Caco-2 (cell line): ENCODE data around the gene REEP6. TPM values are rescaled to one million over a fixed set of nuclear protein-coding genes. Genes with fewer than 3 reads are reported as not detected.

Experiments used
- BruUV-seq: library from RNA; stranded (reverse); fragments of 400-500 nt; replicated peaks from 2 replicates; lab custom pipeline; 2021; lab: Mats Ljungman, UMichigan
- CTCF ChIA-PET: fragments of 300-600 bp; sonication (Branson Sonifier 250); formaldehyde crosslinking; loops from one replicate; lab custom pipeline; 2022; ENCODE audit warnings: antibody characterized with exemption; lab: Charles Lee
- POLR2A ChIA-PET: fragments of 300-600 bp; sonication (Branson Sonifier 250); formaldehyde crosslinking; loops from one replicate; lab custom pipeline; 2022; ENCODE audit warnings: antibody characterized with exemption; lab: Charles Lee
- DNase-seq, 2 experiments: peaks; one replicate each; pipeline versions ENCODE4 v3.0.0 to v3.0.0-alpha.2; 2020 to 2022
- H3K27me3 ChIP-seq: replicated peaks from 2 replicates; pipeline ENCODE4 v1.6.0; 2011; ENCODE audit warnings: low read length; ENCODE audit not compliant: control insufficient read depth, insufficient read depth
- H3K36me3 ChIP-seq: 2 replicates; pipeline ENCODE4 v1.5.1; 2011; ENCODE audit warnings: low read length; ENCODE audit not compliant: control insufficient read depth, insufficient read depth
- H3K4me1 ChIP-seq: fragments of 250-450 bp; sonication (Bioruptor Pico); 2 replicates; pipeline ENCODE4 v1.5.1; 2020; ENCODE audit warnings: mild to moderate bottlenecking
- H3K4me3 ChIP-seq: 2 replicates; pipeline ENCODE4 v1.5.1; 2011; ENCODE audit warnings: low read depth, mild to moderate bottlenecking, control low read depth, low read length
- H3K9me3 ChIP-seq: fragments of 250-450 bp; sonication (Bioruptor Pico); 2 replicates; pipeline ENCODE4 v1.5.1; 2020; ENCODE audit warnings: mild to moderate bottlenecking, moderate library complexity
- H3K27ac Mint-ChIP-seq: one replicate; pipeline ENCODE4 v1.8.0; 2022; ENCODE audit warnings: mixed read lengths; ENCODE audit not compliant: unreplicated experiment
- H3K27me3 Mint-ChIP-seq: one replicate; pipeline ENCODE4 v1.8.0; 2022; ENCODE audit warnings: mixed read lengths; ENCODE audit not compliant: insufficient read depth, unreplicated experiment
- H3K36me3 Mint-ChIP-seq: one replicate; pipeline ENCODE4 v1.8.0; 2022; ENCODE audit warnings: mild to moderate bottlenecking, mixed read lengths; ENCODE audit not compliant: insufficient read depth, unreplicated experiment
- H3K4me1 Mint-ChIP-seq: one replicate; pipeline ENCODE4 v1.8.0; 2022; ENCODE audit warnings: low read depth, mixed read lengths; ENCODE audit not compliant: unreplicated experiment
- H3K4me3 Mint-ChIP-seq: one replicate; pipeline ENCODE4 v1.8.0; 2022; ENCODE audit warnings: mild to moderate bottlenecking, moderate library complexity, mixed read lengths; ENCODE audit not compliant: unreplicated experiment
- H3K9me3 Mint-ChIP-seq: one replicate; pipeline ENCODE4 v1.8.0; 2022; ENCODE audit warnings: mixed read lengths; ENCODE audit not compliant: unreplicated experiment
- intact Hi-C: fragments of 100-400 bp; cut with micrococcal nuclease; formaldehyde crosslinking; loops from one replicate; pipeline ENCODE4 v1.10.0; 2022; ENCODE audit not compliant: unreplicated experiment
- total RNA-seq: library from RNA; stranded (reverse); gene quantifications from 2 replicates; pipeline ENCODE4 v1.2.3, GENCODE V29; 2022
- TF ChIP-seq, protein P1 (sequence below), 2 experiments: fragments of 200-600 bp in 1 of 2; IDR thresholded peaks; 1 replicate in 1 of 2; 2 replicates in 1 of 2; pipeline versions ENCODE4 v1.5.1 to v1.8.0; 2011 to 2022; ENCODE audit warnings: antibody characterized with exemption in 1 of 2, control low read depth in 1 of 2, inconsistent platforms in 1 of 2, low read depth in 1 of 2, low read length in 1 of 2, mild to moderate bottlenecking in 1 of 2, moderate library complexity in 1 of 2; ENCODE audit not compliant: insufficient read depth in 1 of 2, severe bottlenecking in 1 of 2, unreplicated experiment in 1 of 2

REEP6 gene
- total RNA-seq, 1 experiment from 2014 or later: 50.2 TPM

DNA sequence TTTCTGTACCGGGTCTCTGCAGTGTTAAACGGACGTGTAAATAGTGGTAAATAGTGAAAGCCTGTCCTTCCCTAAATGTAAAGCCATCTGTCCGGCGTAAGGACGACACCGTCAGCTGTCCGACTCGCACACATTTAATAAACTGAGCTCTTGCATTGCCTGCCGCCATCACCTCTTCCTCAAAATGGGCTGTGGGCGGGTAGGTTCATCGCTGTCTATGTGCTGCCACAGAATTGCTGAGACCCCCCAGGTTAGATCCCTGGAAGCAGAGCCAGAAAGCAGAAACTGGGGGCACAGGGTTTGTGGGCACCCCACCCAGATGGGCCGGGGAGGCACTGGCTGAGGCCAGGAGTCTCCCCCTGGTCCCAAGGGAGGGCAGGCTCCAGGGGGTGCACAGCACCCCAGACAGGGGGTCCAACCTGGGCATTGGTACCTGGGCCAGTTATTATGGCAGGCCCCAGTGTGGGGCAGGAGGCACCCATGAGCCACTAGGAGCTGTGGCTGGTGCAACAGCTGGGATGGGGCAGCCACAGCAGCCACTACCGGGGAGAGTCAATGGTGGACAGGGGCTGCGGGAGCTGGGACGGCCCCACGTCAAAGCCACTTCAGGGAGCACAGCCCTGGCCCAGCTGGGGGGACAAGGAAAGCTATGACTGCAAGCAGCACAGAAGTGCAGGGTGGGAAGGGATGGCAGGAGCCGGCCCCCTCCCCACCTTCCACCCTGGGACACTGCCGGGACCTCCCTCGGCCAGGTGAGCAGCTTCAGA is 17.7 kb upstream of the REEP6 start:
- Mint-ChIP-seq H3K27ac (no peak overlapping the region), H3K36me3 (peaks cover 52% of the 10 kb centered on the region), H3K4me1 (peaks cover 4% of the 10 kb centered on the region), H3K9me3 (no peaks in the 10 kb centered on the region), H3K27me3 (no peaks in the 10 kb centered on the region), H3K4me3 (no peak overlapping the region)
- ChIA-PET CTCF (no interaction called here), POLR2A (no interaction called here)
- Histone ChIP-seq H3K9me3 (no peaks in the 10 kb centered on the region), H3K4me3 (no peak overlapping the region), H3K36me3 (no peaks in the 10 kb centered on the region; the same call in 1 of the 2 replicates), H3K4me1 (peaks cover 15% of the 10 kb centered on the region), H3K27me3 (no peaks in the 10 kb centered on the region)
- intact Hi-C loops: loop anchor here (5.0 kb wide), 1 partner anchor 66 kb away; the partner anchor contains the start of gene DAZAP1
- TF ChIP-seq, protein P1, sequence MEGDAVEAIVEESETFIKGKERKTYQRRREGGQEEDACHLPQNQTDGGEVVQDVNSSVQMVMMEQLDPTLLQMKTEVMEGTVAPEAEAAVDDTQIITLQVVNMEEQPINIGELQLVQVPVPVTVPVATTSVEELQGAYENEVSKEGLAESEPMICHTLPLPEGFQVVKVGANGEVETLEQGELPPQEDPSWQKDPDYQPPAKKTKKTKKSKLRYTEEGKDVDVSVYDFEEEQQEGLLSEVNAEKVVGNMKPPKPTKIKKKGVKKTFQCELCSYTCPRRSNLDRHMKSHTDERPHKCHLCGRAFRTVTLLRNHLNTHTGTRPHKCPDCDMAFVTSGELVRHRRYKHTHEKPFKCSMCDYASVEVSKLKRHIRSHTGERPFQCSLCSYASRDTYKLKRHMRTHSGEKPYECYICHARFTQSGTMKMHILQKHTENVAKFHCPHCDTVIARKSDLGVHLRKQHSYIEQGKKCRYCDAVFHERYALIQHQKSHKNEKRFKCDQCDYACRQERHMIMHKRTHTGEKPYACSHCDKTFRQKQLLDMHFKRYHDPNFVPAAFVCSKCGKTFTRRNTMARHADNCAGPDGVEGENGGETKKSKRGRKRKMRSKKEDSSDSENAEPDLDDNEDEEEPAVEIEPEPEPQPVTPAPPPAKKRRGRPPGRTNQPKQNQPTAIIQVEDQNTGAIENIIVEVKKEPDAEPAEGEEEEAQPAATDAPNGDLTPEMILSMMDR (IDR thresholded peaks at IDR 0.05; ENCODE audit: insufficient read depth in 1 of 2, low read depth in 1 of 2, low read length in 1 of 2, severe bottlenecking in 1 of 2, unreplicated experiment in 1 of 2): no peak
- no peak for DNase-seq
- BruUV-seq: no TSS peak

DNA sequence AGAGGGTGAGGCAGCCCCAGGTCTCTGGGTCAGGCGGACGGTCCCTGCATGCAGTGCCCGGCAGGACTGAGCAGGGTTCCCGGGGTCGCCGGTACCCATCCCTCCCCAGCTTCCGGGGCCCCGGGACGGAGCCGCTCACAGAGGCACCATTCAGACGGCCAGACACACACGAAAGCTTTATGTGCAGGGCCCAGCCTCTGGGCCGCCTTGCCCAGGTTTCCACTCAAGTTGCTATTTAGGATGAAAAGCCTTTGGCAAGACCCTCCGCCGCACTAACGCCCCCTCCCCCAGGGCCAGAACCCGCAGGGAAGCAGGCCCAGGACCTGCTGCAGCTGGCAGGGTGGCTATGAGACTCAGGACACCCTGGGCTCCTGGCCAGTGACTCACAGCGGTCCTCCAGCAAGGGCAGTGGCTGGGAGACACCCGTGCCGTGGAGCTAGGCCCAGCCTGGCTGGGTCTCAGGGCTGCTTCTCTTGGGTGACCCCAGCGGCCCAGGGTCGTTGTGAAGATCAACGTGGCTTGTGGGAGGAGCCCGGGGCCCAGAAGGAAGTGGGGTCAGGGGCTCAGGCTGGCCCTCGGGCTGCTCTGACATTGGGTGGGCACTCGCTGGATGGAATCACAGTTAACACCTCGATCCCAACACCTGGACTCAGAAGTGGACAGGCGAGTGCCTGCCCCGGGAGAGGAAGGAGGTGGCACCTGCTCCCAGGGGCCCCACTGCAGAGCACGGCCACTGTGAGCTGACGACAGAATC is 16.8 kb upstream of the REEP6 start:
- ChIA-PET POLR2A (interaction anchor here (0.5 kb wide), 1 partner anchor 167 kb away, joined by 4 read pairs; no protein-coding TSS in a partner anchor), CTCF (no interaction called here)
- Histone ChIP-seq H3K4me1 (peaks cover 15% of the 10 kb centered on the region), H3K36me3 (no peaks in the 10 kb centered on the region; the same call in 1 of the 2 replicates), H3K9me3 (no peaks in the 10 kb centered on the region), H3K27me3 (no peaks in the 10 kb centered on the region), H3K4me3 (no peak overlapping the region)
- no peak for DNase-seq
- no peaks in the 10 kb centered on the region for H3K27me3 Mint-ChIP-seq
- no peaks in the 10 kb centered on the region for H3K9me3 Mint-ChIP-seq
- peaks cover 59% of the 10 kb centered on the region for H3K36me3 Mint-ChIP-seq
- intact Hi-C loops: loop anchor here (5.0 kb wide), 1 partner anchor 67 kb away; the partner anchor contains the start of gene DAZAP1
- H3K4me3 Mint-ChIP-seq: no peak overlapping the region
- no TSS peak for BruUV-seq
- no peak overlapping the region for H3K27ac Mint-ChIP-seq
- peaks cover 4% of the 10 kb centered on the region for H3K4me1 Mint-ChIP-seq
- TF ChIP-seq, protein P1 (IDR thresholded peaks at IDR 0.05; ENCODE audit: insufficient read depth in 1 of 2, low read depth in 1 of 2, low read length in 1 of 2, severe bottlenecking in 1 of 2, unreplicated experiment in 1 of 2): no peak

DNA sequence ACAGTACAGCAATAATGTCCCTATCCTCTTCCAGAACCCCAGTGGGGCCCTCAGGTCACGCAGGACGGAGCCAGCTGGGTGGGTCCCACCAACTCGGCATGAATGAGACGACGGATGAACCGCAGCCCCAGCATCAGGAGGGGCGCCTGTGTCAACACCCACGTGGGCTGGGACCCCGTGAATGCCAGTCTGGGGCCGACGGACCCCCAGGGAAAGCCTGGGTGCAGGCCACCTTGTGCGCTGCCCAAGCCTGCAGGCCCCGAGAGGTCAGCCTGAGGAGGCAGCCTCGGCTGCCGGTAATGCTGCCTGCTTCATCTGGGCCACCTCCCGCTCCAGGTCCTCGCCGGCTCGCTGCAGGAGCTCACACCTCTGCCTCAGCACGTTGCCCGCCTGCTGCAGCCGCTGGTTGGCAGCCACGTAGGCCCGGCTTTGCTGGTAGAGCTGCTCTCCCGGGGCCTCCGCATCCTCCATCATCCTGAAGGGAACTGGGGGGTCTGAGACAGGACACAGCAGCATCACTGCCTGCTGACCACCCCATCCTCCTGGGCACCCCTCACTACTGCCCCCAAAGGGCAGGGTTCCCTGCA is 16.1 kb upstream of the REEP6 start:
- no peaks in the 10 kb centered on the region for H3K9me3 Mint-ChIP-seq
- TF ChIP-seq, protein P1 (IDR thresholded peaks at IDR 0.05; ENCODE audit: insufficient read depth in 1 of 2, low read depth in 1 of 2, low read length in 1 of 2, severe bottlenecking in 1 of 2, unreplicated experiment in 1 of 2): no peak
- intact Hi-C loops: loop anchor here (5.0 kb wide), 1 partner anchor 68 kb away; the partner anchor contains the start of gene DAZAP1
- peaks cover 15% of the 10 kb centered on the region for H3K4me1 ChIP-seq
- no TSS peak for BruUV-seq
- H3K27ac Mint-ChIP-seq: no peak overlapping the region
- CTCF ChIA-PET: interaction anchor here (0.6 kb wide), 1 partner anchor 855 kb away, joined by 4 read pairs; no protein-coding TSS in a partner anchor
- H3K4me3 Mint-ChIP-seq: no peak overlapping the region
- peaks cover 60% of the 10 kb centered on the region for H3K36me3 Mint-ChIP-seq
- no peaks in the 10 kb centered on the region for H3K9me3 ChIP-seq
- H3K4me1 Mint-ChIP-seq: peaks cover 4% of the 10 kb centered on the region
- H3K36me3 ChIP-seq: no peaks in the 10 kb centered on the region; the same call in 1 of the 2 replicates
- no peak overlapping the region for H3K4me3 ChIP-seq
- H3K27me3 ChIP-seq: no peaks in the 10 kb centered on the region
- H3K27me3 Mint-ChIP-seq: no peaks in the 10 kb centered on the region
- DNase-seq: no peak
- POLR2A ChIA-PET: interaction anchor here (0.5 kb wide), 1 partner anchor 36 kb away, joined by 4 read pairs; the partner anchor contains the start of gene RPS15
